PC-3 (cell line): ENCODE data around the gene PYGO1. TPM values are rescaled to one million over a fixed set of nuclear protein-coding genes. Genes with fewer than 3 reads are reported as not detected.
A peak's percentile ranks its signal among the peaks of the same experiment; 100 is the strongest.

ENCODE experiments used
- ATAC-seq: fragments of 200-7000 bp; cut with Tn5 transposase; 2 replicates; pipeline ENCODE4 v1.9.1; 2020; ENCODE audit warnings: mild to moderate bottlenecking, moderate library complexity
- Bru-seq: library from RNA; stranded (reverse); fragments of 400-500 nt; gene quantifications from one replicate; lab custom pipeline; 2021; lab: Mats Ljungman, UMichigan
- BruChase-seq, 2 experiments: library from RNA; stranded (reverse); fragments of 400-500 nt; gene quantifications; one replicate each; lab custom pipeline; 2021; lab: Mats Ljungman, UMichigan
- BruUV-seq: library from RNA; stranded (reverse); fragments of 400-500 nt; replicated peaks from 2 replicates; lab custom pipeline; 2021; lab: Mats Ljungman, UMichigan
- CTCF ChIA-PET: fragments of 300-600 bp; sonication (Branson Sonifier 250); formaldehyde crosslinking; loops from one replicate; lab custom pipeline; 2022; ENCODE audit warnings: antibody characterized with exemption; lab: Charles Lee
- POLR2A ChIA-PET: fragments of 300-600 bp; sonication (Branson Sonifier 250); formaldehyde crosslinking; loops from one replicate; lab custom pipeline; 2022; ENCODE audit warnings: antibody characterized with exemption; ENCODE audit not compliant: unreplicated experiment; lab: Charles Lee
- DNase-seq: peaks from one replicate; pipeline ENCODE4 v3.0.0-alpha.2; 2015
- H2AFZ ChIP-seq: fragments of 300-600 bp; sonication (generic); 2 replicates; pipeline ENCODE4 v1.6.0; 2016; ENCODE audit warnings: antibody characterized with exemption, low read length
- H3F3A ChIP-seq: fragments of 300-600 bp; sonication (generic); one replicate; pipeline ENCODE4 v1.6.0; 2017; ENCODE audit warnings: antibody characterized with exemption, low read length, control low read depth, mild to moderate bottlenecking; ENCODE audit not compliant: unreplicated experiment
- H3K27ac ChIP-seq: fragments of 300-600 bp; sonication (generic); 2 replicates; pipeline ENCODE4 v1.5.1; 2016; ENCODE audit warnings: mild to moderate bottlenecking, low read length
- H3K27me3 ChIP-seq: fragments of 300-600 bp; sonication (generic); 2 replicates; pipeline ENCODE4 v1.6.1; 2016; ENCODE audit warnings: low read length, mixed read lengths
- H3K36me3 ChIP-seq: fragments of 300-600 bp; sonication (generic); 2 replicates; pipeline ENCODE4 v1.6.1; 2016; ENCODE audit warnings: low read depth, mixed run types, low read length, mixed read lengths
- H3K4me1 ChIP-seq: fragments of 300-600 bp; sonication (generic); 2 replicates; pipeline ENCODE4 v1.5.1; 2016; ENCODE audit warnings: low read length; ENCODE audit not compliant: insufficient read depth
- H3K4me2 ChIP-seq: fragments of 300-600 bp; sonication (generic); 2 replicates; pipeline ENCODE4 v1.6.0; 2016; ENCODE audit warnings: low read length
- H3K4me3 ChIP-seq: fragments of 300-600 bp; sonication (generic); 2 replicates; pipeline ENCODE4 v1.5.1; 2016; ENCODE audit warnings: mild to moderate bottlenecking, low read length, mixed read lengths
- H3K79me2 ChIP-seq: fragments of 300-600 bp; sonication (generic); 2 replicates; pipeline ENCODE4 v1.6.1; 2017; ENCODE audit warnings: low read length, mixed read lengths
- H3K9ac ChIP-seq: fragments of 300-600 bp; sonication (generic); 2 replicates; pipeline ENCODE4 v1.6.0; 2016; ENCODE audit warnings: mild to moderate bottlenecking, low read length
- H3K9me2 ChIP-seq: fragments of 300-600 bp; sonication (generic); replicated peaks from 2 replicates; pipeline ENCODE4 v1.6.1; 2016; ENCODE audit warnings: mixed run types, low read length, mixed read lengths
- H3K9me3 ChIP-seq: fragments of 300-600 bp; sonication (generic); 2 replicates; pipeline ENCODE4 v1.6.1; 2016; ENCODE audit warnings: low read length, mixed read lengths
- H4K20me1 ChIP-seq: fragments of 300-600 bp; sonication (generic); 2 replicates; pipeline ENCODE4 v1.6.1; 2016; ENCODE audit warnings: low read length, mixed read lengths
- EZH2 ChIP-seq: fragments of 300-600 bp; sonication (generic); IDR thresholded peaks from one replicate; pipeline ENCODE4 v1.6.1; 2017; ENCODE audit warnings: antibody characterized with exemption, mild to moderate bottlenecking, low read length; ENCODE audit not compliant: unreplicated experiment
- EZH2phosphoT487 ChIP-seq: fragments of 300-600 bp; sonication (generic); IDR thresholded peaks from 2 replicates; pipeline ENCODE4 v1.6.1; 2018; ENCODE audit warnings: mild to moderate bottlenecking, antibody characterized with exemption, low read length, borderline replicate concordance
- intact Hi-C: fragments of 100-400 bp; cut with micrococcal nuclease; formaldehyde crosslinking; loops from 2 replicates; pipeline ENCODE4 v1.9.0; 2023
- long read RNA-seq: library from polyadenylated mRNA; unstranded; transcript quantifications from one replicate; pipeline ENCODE4 v2.0.0, GENCODE V29; 2021; ENCODE audit not compliant: unreplicated experiment
- total RNA-seq: library from RNA; depleted of rRNA; stranded (reverse); fragments of >200 nt; gene quantifications from 2 replicates; pipeline ENCODE4 v1.2.3, GENCODE V29; 2014; rRNA removed
- TF ChIP-seq, protein P1 (sequence below): fragments of 300-600 bp; sonication (generic); conservative IDR thresholded peaks from 2 replicates; pipeline ENCODE4 v1.5.1; 2017; ENCODE audit warnings: antibody characterized with exemption, low read depth, mild to moderate bottlenecking, low read length

PYGO1 gene, protein sequence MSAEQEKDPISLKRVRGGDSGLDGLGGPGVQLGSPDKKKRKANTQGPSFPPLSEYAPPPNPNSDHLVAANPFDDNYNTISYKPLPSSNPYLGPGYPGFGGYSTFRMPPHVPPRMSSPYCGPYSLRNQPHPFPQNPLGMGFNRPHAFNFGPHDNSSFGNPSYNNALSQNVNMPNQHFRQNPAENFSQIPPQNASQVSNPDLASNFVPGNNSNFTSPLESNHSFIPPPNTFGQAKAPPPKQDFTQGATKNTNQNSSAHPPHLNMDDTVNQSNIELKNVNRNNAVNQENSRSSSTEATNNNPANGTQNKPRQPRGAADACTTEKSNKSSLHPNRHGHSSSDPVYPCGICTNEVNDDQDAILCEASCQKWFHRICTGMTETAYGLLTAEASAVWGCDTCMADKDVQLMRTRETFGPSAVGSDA
- total RNA-seq = 1.8 and 2.0 TPM in 2 replicates
- percentile 43 among the genes with signal in this experiment for Bru-seq, nascent RNA
- BruChase-seq, experiment 1, labeled RNA remaining after a 6-hour chase = percentile 47 among the genes with signal in this experiment
- BruChase-seq, experiment 2, labeled RNA remaining after a 2-hour chase = percentile 49 among the genes with signal in this experiment
- long read RNA-seq = 0 reads

DNA sequence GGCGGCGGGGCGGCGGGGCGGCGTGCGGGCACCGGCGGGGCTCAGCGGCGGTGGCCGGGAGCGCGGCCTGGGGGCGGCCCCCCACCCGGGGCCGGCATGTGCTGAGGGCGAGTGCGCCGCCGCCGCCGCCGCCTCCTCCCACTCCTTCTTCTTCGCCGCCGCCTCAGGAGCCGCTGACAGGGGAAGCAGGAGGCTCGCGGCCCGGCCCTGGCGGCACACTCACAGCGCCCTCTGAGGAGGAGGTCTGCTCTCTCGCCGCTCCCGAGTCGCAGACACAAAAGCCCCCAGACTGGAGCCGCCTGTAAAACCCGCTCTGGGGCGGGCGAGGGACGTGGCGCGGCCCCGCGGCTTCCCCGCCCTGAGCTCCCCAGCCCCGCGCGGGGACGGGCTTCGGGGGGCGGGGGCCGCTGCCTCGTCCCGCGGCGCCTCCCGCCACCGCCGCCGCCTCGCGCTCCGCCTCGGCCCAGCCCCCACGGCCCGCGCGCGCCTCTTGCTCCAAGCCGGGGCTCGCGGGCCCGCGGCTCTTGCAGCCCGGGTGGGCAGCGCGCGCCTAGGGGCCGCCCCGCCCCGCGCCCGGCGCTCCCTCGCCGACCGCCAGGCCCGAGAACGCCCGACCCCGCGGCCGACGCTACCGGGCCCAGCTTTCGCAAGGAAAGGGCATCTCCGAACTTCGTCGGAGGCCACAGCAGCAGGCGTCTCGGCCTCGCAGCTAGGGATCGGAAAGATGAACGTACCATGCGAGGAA, at the start of gene PYGO1:
Gene PYGO1 (minus strand): TSS at position 276 of the 745 bp plus-strand sequence. CDS start 462 bp downstream, outside the sequence.
- BruUV-seq = no TSS peak
- ChIA-PET POLR2A (no interaction called here), CTCF (no interaction called here)
- Histone ChIP-seq H3F3A (no peaks in the 10 kb centered on the region), H4K20me1 (no peaks in the 10 kb centered on the region), H3K36me3 (no peaks in the 10 kb centered on the region), H3K4me3 (peak within 1 kb of the TSS; percentile 70), H3K4me2 (peak within 1 kb of the TSS; percentile 77), H2AFZ (peak within 1 kb of the TSS; percentile 79), H3K27me3 (peaks cover 34% of the 10 kb centered on the region), H3K4me1 (no peaks in the 10 kb centered on the region), H3K9me3 (no peaks in the 10 kb centered on the region), H3K27ac (no peak within 1 kb of the TSS), H3K9ac (peak within 1 kb of the TSS; percentile 37; the same call in 1 of the 2 replicates), H3K9me2 (no peaks in the 10 kb centered on the region), H3K79me2 (no peaks in the 10 kb centered on the region)
- intact Hi-C loops = loop anchor here (5.0 kb wide), 2 partner anchors 39 to 61 kb away; no protein-coding TSS in a partner anchor
- TF ChIP-seq, protein P1, sequence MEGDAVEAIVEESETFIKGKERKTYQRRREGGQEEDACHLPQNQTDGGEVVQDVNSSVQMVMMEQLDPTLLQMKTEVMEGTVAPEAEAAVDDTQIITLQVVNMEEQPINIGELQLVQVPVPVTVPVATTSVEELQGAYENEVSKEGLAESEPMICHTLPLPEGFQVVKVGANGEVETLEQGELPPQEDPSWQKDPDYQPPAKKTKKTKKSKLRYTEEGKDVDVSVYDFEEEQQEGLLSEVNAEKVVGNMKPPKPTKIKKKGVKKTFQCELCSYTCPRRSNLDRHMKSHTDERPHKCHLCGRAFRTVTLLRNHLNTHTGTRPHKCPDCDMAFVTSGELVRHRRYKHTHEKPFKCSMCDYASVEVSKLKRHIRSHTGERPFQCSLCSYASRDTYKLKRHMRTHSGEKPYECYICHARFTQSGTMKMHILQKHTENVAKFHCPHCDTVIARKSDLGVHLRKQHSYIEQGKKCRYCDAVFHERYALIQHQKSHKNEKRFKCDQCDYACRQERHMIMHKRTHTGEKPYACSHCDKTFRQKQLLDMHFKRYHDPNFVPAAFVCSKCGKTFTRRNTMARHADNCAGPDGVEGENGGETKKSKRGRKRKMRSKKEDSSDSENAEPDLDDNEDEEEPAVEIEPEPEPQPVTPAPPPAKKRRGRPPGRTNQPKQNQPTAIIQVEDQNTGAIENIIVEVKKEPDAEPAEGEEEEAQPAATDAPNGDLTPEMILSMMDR = no peak
- TF ChIP-seq EZH2phosphoT487 = no peak
- TF ChIP-seq EZH2 = peak; percentile 54
- ATAC-seq = peak; percentile 78
- DNase-seq = peak; percentile 22

DNA sequence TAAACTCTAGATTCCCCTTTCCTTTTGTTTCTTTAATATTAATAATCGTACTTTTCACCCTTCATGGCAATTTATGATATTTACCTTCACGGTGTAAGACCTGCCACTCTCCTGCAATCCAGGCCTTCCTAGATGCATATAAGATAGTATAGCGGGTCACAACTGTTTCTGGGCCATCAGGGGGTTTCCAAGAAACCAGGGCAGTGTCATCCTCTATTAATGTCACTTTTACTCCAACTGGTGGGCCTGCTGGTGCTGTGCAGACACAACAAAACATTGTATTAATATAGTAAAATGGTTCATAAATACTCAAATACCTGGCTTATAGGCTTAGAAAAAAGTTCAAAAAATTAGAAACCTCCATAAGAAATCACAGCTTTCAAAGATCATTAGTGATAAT, 48.9 kb upstream of the PYGO1 start:
- CTCF ChIA-PET = no interaction called here
- BruUV-seq = no TSS peak

More for the DNA sequence above, 48.9 kb upstream of the PYGO1 start:
- no peak overlapping the region for H2AFZ ChIP-seq
- H3K4me2 ChIP-seq = no peak overlapping the region
- H3K4me3 ChIP-seq = no peak overlapping the region
- no peaks in the 10 kb centered on the region for H4K20me1 ChIP-seq
- H3K9me2 ChIP-seq = no peaks in the 10 kb centered on the region
- POLR2A ChIA-PET = no interaction called here
- no peak overlapping the region for H3K27ac ChIP-seq
- no peaks in the 10 kb centered on the region for H3K9me3 ChIP-seq
- DNase-seq = no peak
- no peak overlapping the region for H3K9ac ChIP-seq
- H3K36me3 ChIP-seq = no peaks in the 10 kb centered on the region
- no peaks in the 10 kb centered on the region for H3K4me1 ChIP-seq
- H3K79me2 ChIP-seq = no peaks in the 10 kb centered on the region
- ATAC-seq = no peak
- intact Hi-C loops = loop anchor here (10.0 kb wide), 1 partner anchor 58 kb away; no protein-coding TSS in a partner anchor
- no peak for TF ChIP-seq EZH2phosphoT487
- TF ChIP-seq, protein P1 = no peak
- H3K27me3 ChIP-seq = no peaks in the 10 kb centered on the region
- H3F3A ChIP-seq = no peaks in the 10 kb centered on the region
